ENCODE results near the gene DMRTB1. TPM values are rescaled to one million over a fixed set of nuclear protein-coding genes. Genes with fewer than 3 reads are reported as not detected.

DMRTB1 gene
- polyA plus RNA-seq, 4 donors: 0.14 TPM; not detected in 3

GRCh38 chr1:53484705-53485477, 25.7 kb downstream of the DMRTB1 start:
- DNase-seq (ENCODE audit: low read depth in 4 of 4, low spot score in 3 of 4): no peak

- peak; percentile 46 to 73 (median 60) for DNase-seq (ENCODE audit: low read depth in 4 of 4, low spot score in 3 of 4)
Observed at GRCh38 chr1:53485478-53486394, 26.5 kb downstream of the DMRTB1 start.

- DNase-seq (ENCODE audit: low read depth in 4 of 4, low spot score in 3 of 4): no peak
Observed at GRCh38 chr1:53486395-53487026, 27.3 kb downstream of the DMRTB1 start.

GRCh38 chr1:53490351-53490750, 31.2 kb downstream of the DMRTB1 start:
- DNase-seq (ENCODE audit: low read depth in 4 of 4, low spot score in 3 of 4): no peak

- no peak for DNase-seq (ENCODE audit: low read depth in 4 of 4, low spot score in 3 of 4)
Observed at GRCh38 chr1:53495633-53496345, 36.6 kb downstream of the DMRTB1 start.

GRCh38 chr1:53498555-53499131, 39.4 kb downstream of the DMRTB1 start:
- no peak for DNase-seq (ENCODE audit: low read depth in 4 of 4, low spot score in 3 of 4)

GRCh38 chr1:53499257-53500203, 40.3 kb downstream of the DMRTB1 start:
- no peak for DNase-seq (ENCODE audit: low read depth in 4 of 4, low spot score in 3 of 4)

- no peak for DNase-seq (ENCODE audit: low read depth in 4 of 4, low spot score in 3 of 4)
Observed at GRCh38 chr1:53500204-53501064, 41.2 kb downstream of the DMRTB1 start.

- DNase-seq (ENCODE audit: low read depth in 4 of 4, low spot score in 3 of 4): no peak
Observed at GRCh38 chr1:53501065-53502005, 42.1 kb downstream of the DMRTB1 start.

GRCh38 chr1:53502641-53503432, 43.6 kb downstream of the DMRTB1 start:
- DNase-seq (ENCODE audit: low read depth in 4 of 4, low spot score in 3 of 4): no peak

- no peak for DNase-seq (ENCODE audit: low read depth in 4 of 4, low spot score in 3 of 4)
Observed at GRCh38 chr1:53503433-53504217, 44.4 kb downstream of the DMRTB1 start.

- no peak for DNase-seq (ENCODE audit: low read depth in 4 of 4, low spot score in 3 of 4)
Observed at GRCh38 chr1:53504901-53505300, 45.7 kb downstream of the DMRTB1 start.

- no peak for DNase-seq (ENCODE audit: low read depth in 4 of 4, low spot score in 3 of 4)
Observed at GRCh38 chr1:53505401-53505800, 46.2 kb downstream of the DMRTB1 start.

GRCh38 chr1:53505891-53506290, 46.7 kb downstream of the DMRTB1 start:
- no peak for DNase-seq (ENCODE audit: low read depth in 4 of 4, low spot score in 3 of 4)

- no peak for DNase-seq (ENCODE audit: low read depth in 4 of 4, low spot score in 3 of 4)
Observed at GRCh38 chr1:53506355-53507050, 47.3 kb downstream of the DMRTB1 start.
